Bone marrow (tissue), 2 donors: ENCODE measurements around the gene PPP1R14C.

Experiments
- DNase-seq, 2 donors: peaks; one replicate each; lab custom pipeline; 2025; lab: John Stamatoyannopoulos, UW

Gene PPP1R14C

DNA sequence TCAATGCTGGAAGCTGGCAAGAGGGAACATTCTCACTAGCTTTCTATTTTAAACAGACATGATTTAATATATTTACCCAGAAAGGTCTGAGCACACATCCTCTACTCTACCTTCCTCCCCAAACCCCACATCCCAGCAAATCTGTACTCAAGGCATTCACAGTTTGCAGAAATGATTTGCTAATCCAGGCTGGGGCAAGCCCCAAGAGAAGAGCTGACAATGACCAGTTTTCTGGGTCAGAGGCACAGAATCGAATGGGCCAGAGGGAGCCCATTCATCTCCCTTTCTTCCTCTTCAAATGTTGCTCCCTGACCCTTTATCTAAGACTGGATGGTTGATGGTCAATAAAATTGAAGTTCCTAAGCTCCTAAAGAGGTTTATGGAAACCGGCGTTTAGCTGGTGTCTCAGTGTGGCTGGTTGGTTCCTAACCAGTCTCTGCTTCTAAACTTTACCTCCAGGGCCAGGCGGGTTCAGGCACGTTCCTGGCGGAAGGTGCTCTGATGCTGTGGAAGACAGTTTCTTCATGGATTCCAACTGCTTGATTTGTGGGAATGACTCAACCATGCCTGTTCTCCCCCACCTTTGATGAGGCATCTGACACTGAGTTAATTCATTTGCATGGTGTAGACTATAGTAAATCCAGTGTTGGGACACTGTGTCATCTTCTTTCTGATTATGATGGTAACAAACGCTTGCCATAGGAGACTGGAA lies 129.6 kb downstream of the PPP1R14C start:
- DNase-seq = no peak

- no peak for DNase-seq
Observed at GRCh38 chr6:150272976-150273315, 130.1 kb downstream of the PPP1R14C start.

- no peak for DNase-seq
Observed at GRCh38 chr6:150273457-150274309, 130.8 kb downstream of the PPP1R14C start.

GRCh38 chr6:150275489-150275888 lies 132.6 kb downstream of the PPP1R14C start:
- DNase-seq = no peak

DNA sequence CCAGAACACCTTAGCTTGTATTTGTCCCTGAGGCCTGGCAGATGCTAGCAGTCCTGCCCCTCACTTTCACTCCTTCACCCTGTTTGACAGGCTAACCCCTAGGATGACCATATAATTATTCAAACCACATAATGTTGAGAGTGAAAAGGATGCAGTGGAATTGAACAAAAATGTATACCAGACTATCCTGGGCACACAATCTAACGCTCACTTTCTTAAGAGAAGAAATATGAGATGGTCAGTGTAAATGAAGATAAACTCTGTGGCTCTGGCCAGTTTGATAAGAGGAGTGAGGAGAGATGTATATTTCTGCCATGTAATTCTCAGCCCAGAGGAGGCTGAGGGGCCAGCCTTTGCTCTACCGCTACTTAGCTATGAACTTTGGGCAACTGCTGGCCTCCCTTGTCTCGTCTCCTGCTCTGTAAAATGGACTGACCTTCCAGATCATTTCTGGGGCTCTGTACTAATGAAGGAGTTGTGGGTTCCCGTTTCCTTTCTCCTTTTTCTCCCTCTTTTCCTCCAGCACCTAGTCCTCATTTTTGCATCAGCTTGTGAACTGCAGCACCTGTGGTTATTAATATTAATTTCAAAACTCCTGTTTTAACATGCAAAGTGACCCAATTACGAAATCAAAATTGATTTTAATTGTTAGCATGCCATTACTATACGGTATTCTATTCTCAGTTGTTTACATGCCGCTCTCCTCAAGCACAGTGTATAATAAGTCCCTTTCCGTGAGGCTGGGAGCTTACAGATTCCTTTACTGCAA lies 133.5 kb downstream of the PPP1R14C start:
- DNase-seq = no peak

GRCh38 chr6:150276937-150277742 lies 134.3 kb downstream of the PPP1R14C start:
- DNase-seq = no peak

- DNase-seq = no peak
Observed at GRCh38 chr6:150279533-150279932, 136.7 kb downstream of the PPP1R14C start.

- no peak for DNase-seq
Observed at GRCh38 chr6:150280703-150281102, 137.9 kb downstream of the PPP1R14C start.

- no peak for DNase-seq
Observed at GRCh38 chr6:150281767-150282166, 138.9 kb downstream of the PPP1R14C start.

DNA sequence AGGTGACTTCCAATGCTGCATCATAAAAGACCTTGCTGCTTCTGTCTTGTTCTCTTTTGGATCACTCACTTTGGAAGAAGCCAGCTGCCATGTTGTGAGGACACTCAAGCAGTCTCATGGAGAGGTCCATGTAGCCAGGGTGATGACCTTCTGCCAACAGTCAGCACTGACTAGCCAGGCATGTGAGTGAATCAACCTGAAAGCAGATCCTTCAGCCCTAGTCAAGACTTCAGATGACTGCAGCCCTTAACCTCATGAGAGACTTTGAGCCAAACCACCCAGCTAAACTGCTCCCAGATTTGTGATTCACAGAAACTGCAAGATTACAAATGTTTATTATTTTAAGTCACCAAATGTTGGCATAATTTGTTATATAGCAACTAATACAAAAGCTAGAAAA lies 140.0 kb downstream of the PPP1R14C start:
- DNase-seq = no peak

GRCh38 chr6:150286460-150286859 lies 143.6 kb downstream of the PPP1R14C start:
- DNase-seq = no peak

GRCh38 chr6:150286912-150287311 lies 144.1 kb downstream of the PPP1R14C start:
- DNase-seq = no peak

DNA sequence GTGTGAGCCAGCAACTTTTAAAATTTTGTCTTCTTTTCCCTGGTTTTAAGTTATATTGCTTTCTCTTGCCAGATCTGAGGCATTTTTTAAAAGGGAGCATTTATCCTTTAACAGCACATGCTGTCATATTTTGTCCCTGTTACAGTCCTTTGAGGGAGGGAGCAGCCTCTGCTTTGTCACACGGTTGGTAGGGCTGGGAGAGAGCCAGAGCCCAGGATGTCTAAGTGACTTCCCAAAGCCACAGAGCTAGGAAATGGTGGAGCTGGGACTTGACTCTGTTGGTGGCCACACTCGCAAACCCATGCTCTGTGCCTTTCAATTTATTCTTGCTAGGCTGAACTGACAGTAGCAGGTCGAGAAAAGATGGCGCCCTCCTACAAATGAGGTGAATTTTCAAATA lies 145.6 kb downstream of the PPP1R14C start:
- no peak for DNase-seq

GRCh38 chr6:150289454-150290071 lies 146.7 kb downstream of the PPP1R14C start:
- DNase-seq = no peak

GRCh38 chr6:150290429-150290828 lies 147.6 kb downstream of the PPP1R14C start:
- DNase-seq = no peak

- no peak for DNase-seq
Observed at GRCh38 chr6:150291968-150292710, 149.3 kb downstream of the PPP1R14C start.

- DNase-seq = no peak
Observed at GRCh38 chr6:150293019-150293418, 150.2 kb downstream of the PPP1R14C start.

DNA sequence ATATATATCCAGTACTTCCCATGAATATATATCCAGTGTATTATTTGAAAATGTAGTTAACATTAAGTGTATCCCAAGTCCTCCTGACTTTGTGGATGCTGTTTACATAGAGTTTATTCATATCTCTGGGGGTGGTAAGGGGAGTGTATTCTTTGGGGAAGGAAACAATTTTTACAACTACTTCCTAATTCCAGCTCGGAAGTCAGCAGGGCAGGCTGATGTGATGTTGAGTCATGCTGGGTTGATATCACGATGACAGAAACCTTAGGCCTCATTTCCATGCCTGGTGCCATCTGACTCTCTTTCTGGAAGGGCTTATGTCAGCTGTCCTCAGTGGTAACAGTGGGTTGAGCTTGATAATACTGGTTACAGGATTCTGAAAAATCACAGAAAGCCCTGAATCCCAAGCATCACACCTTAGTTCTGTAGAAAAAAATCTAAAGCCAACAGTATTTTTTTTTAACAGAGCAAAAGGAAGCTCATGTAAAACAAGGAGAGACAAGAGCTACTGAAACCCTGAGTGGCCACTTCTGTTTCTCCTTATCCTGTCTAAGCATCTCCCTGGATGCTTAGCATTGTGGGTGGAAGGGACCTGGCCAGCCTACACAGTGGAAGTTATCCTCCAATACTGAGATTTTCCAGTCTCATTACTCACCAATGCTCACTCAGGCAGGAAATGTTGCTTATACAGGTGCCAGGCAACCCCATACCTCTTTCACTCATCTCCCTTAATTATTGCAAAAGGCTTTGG lies 150.8 kb downstream of the PPP1R14C start:
- no peak for DNase-seq

DNA sequence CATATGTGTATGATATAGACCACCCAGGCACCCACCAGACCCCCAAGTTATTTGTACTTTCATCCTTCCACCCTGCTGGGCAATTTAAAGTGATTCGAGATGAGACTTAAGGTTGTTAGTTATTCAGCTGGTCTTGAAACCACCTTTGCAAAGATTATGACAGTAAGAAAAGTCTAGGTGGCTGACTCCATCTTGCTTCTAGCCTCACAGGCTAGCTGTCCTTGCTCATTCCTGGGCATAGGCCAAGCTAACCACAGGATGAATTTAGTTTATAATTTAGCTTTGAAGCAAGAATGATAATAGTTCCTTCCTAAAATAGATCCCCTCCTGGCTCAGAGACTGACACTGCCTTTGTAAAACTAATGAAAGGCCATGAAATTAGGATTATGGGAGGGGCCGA lies 154.0 kb downstream of the PPP1R14C start:
- DNase-seq = no peak
